ENCODE data around the gene MAMLD1. TPM values are rescaled to one million over a fixed set of nuclear protein-coding genes. Genes with fewer than 3 reads are reported as not detected.

The MAMLD1 gene
- total RNA-seq, 4 donors from 2014 or later: 4.5 to 10.3 (median 6.2) TPM

DNA sequence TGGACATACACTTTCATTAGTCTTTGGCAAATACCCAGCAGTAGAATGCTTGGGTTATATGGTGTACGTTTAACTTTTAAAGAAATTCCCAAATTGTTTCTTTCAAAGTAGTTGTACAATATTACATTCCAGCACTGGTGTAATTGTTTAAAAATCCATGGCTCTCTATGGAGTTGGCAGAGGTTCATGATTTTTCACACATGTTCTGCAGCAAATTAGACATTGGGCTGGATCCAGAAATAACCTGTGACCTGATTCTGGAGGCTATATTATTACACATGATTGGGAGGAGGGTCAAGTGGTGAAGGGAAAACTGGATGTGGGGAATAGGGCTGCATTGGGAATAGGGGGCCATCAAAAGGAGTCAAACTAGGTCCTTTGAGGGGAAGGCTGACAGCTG is 41.9 kb downstream of the MAMLD1 start:
- TF ChIP-seq, protein P1, sequence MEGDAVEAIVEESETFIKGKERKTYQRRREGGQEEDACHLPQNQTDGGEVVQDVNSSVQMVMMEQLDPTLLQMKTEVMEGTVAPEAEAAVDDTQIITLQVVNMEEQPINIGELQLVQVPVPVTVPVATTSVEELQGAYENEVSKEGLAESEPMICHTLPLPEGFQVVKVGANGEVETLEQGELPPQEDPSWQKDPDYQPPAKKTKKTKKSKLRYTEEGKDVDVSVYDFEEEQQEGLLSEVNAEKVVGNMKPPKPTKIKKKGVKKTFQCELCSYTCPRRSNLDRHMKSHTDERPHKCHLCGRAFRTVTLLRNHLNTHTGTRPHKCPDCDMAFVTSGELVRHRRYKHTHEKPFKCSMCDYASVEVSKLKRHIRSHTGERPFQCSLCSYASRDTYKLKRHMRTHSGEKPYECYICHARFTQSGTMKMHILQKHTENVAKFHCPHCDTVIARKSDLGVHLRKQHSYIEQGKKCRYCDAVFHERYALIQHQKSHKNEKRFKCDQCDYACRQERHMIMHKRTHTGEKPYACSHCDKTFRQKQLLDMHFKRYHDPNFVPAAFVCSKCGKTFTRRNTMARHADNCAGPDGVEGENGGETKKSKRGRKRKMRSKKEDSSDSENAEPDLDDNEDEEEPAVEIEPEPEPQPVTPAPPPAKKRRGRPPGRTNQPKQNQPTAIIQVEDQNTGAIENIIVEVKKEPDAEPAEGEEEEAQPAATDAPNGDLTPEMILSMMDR (IDR thresholded peaks at IDR 0.05): no peak
- ATAC-seq (ENCODE audit: low FRiP score) (no peak), DNase-seq (ENCODE audit: low spot score) (no peak)

DNA sequence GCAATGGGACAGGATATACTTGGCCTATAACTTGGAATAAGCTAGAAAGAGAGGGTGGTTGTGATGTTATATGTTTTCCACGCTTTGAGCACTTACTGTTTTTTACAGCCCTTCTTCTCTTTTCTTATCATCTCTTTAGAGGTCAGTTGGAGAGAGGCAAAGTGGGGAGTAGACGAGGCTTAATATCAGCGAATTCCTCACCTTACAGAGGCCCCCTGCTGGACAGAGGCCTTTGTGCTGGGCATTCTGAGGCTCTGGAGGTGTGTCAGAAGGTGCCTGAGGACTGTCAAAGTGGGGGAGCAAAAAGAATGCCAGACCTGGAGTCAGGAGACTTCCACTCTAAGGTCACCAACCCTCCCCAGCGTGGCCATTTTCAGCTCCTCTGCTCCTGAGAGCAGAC is 42.5 kb downstream of the MAMLD1 start:
- TF ChIP-seq, protein P1 (IDR thresholded peaks at IDR 0.05): no peak
- no peak for ATAC-seq (ENCODE audit: low FRiP score)
- DNase-seq (ENCODE audit: low spot score): no peak

DNA sequence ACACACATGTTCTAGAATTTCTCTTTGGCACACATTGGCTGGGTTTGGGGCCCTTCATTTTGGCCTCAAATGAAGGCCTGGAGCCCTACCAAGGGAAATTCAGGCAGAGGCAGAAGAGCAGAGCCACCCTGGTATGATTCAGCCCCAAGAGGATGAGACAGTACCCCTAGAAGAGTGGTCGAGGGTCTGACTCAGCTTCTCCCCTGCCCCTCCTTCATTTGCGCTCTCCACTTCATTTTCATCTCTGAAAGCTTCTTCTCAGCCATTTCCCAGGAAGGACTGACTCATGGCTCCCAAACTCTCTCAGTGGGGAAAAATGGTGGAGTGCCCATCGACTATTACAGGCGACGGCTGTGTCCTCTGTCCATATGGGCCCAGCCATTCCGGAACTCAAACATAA is 43.5 kb downstream of the MAMLD1 start:
- TF ChIP-seq, protein P1 (IDR thresholded peaks at IDR 0.05): no peak

DNA sequence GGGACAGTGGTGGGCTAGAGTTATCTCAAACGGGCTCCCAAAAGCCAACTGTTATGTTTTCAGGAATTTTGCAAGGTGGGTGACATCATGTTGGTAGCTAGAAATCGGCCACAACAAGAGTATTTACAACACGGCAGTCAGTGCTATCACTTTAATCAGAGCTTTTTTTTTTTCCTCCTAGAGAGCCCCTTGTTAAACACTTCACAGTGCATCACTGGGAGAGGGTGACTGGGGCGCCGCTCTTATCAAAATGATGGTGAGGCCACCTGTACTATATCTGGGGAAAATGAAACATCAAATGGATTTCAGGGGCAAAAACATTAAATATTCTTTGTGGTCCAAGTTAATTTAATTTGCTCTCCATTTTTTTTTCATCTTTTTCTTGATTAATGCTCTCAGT is 44.9 kb downstream of the MAMLD1 start:
- TF ChIP-seq, protein P1 (IDR thresholded peaks at IDR 0.05): no peak
- no peak for ATAC-seq (ENCODE audit: low FRiP score)
- DNase-seq (ENCODE audit: low spot score): no peak

More for the DNA sequence above, 43.5 kb downstream of the MAMLD1 start:
- no peak for ATAC-seq (ENCODE audit: low FRiP score)
- no peak for DNase-seq (ENCODE audit: low spot score)

DNA sequence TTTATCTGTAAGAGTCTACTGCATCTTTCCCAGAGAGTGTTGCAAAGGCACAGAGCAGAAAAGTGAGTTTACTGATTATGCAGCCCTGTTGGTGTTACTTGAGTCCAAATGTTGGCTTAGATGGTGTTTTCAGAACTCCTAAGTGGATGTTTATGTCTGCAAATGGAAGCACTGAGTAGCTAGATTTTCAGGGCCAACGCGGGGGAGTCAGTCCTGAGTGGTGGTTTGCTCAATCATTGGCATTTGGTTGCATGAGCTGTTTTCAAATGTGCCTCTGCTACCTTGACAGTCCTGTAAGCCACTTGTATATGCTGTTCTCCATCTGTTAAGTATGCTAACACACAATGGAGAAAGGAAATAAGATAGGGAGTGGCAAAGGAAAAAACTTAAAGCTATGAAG is 45.4 kb downstream of the MAMLD1 start:
- DNase-seq (ENCODE audit: low spot score) (no peak), ATAC-seq (ENCODE audit: low FRiP score) (no peak)
- TF ChIP-seq, protein P1 (IDR thresholded peaks at IDR 0.05): no peak

DNA sequence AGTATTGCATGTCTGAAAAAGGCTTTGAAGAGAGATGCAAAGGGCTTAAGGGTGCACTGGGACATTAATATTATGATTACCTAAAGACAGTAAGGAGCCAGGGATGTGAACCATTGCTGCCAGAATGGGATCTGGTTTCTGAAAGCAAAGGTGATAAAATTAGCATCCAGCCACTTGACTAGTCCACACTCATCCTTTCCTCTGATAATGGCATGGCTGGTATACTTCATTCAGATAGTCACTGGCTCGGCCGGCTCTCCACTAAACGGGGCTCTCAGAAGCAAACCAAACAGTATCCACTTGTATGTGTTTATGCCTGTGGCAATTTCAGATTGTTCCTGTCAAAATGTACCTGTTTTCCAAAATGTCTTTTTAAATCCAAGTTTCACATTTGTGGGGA is 46.4 kb downstream of the MAMLD1 start:
- no peak for DNase-seq (ENCODE audit: low spot score)
- TF ChIP-seq, protein P1 (IDR thresholded peaks at IDR 0.05): no peak
- ATAC-seq (ENCODE audit: low FRiP score): no peak

DNA sequence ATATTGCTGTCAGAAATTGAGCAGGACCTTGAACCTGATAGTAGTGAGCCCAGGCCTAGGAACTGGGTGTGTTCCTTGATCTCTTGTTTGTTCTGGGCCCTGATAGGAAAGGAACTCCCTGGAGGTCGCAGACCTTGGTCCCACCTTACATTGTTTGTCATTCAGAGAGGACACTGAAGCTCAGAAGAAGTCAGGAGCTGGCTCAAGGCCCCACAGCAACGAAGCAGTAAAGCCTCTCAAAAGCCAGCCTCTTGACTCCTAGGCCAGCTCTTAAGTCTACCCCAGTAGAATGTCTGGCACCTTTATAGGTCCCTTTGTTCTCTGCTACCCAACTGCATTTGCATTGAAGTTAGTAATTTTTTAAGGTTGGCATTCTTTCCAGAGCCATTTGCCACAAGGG is 46.8 kb downstream of the MAMLD1 start:
- ATAC-seq (ENCODE audit: low FRiP score) (no peak), DNase-seq (ENCODE audit: low spot score) (no peak)
- TF ChIP-seq, protein P1 (IDR thresholded peaks at IDR 0.05): no peak

Measured in omental fat pad (tissue), 4 donors.